Left lung (tissue), 10 donors: ENCODE data around the gene ARHGEF12. TPM values are rescaled to one million over a fixed set of nuclear protein-coding genes. Genes with fewer than 3 reads are reported as not detected.

ENCODE experiments used
- ATAC-seq: fragments of 200-7000 bp; cut with Tn5 transposase; one replicate; pipeline ENCODE4 v1.9.1; 2020; ENCODE audit warnings: moderate library complexity
- DNase-seq, 4 donors: peaks; one replicate each; pipeline ENCODE4 v3.0.0-alpha.2; 2013 to 2020
- H3K27ac ChIP-seq, 2 donors: fragments of 200-600 bp; sonication (generic) in 1 of 2; one replicate each; pipeline versions ENCODE4 v1.5.0 to v1.8.0; 2020 to 2021
- H3K27me3 ChIP-seq, 2 donors: fragments of 200-600 bp; sonication (generic) in 1 of 2; one replicate each; pipeline versions ENCODE4 v1.5.0 to v1.8.0; 2020 to 2021
- H3K36me3 ChIP-seq, 2 donors: fragments of 200-600 bp; sonication (generic) in 1 of 2; one replicate each; pipeline versions ENCODE4 v1.5.0 to v1.8.0; 2020 to 2021
- H3K4me1 ChIP-seq, 2 donors: fragments of 200-600 bp; one replicate each; pipeline ENCODE4 v1.8.0; 2021
- H3K4me3 ChIP-seq, 2 donors: fragments of 200-600 bp; sonication (generic) in 1 of 2; one replicate each; pipeline versions ENCODE4 v1.5.0 to v1.8.0; 2020 to 2021; ENCODE audit warnings: mild to moderate bottlenecking in 1 of 2
- H3K9me3 ChIP-seq, 2 donors: fragments of 200-600 bp; sonication (generic) in 1 of 2; one replicate each; pipeline versions ENCODE4 v1.5.0 to v1.8.0; 2020 to 2021
- intact Hi-C, 2 donors: fragments of 100-400 bp; cut with DNase I; formaldehyde crosslinking; loops; one replicate each; pipeline versions ENCODE4 v1.11.2 to v1.14.2; 2022
- polyA plus RNA-seq, 6 donors: library from polyadenylated mRNA; unstranded; fragments of 120-200 nt; gene quantifications; one replicate each; pipeline ENCODE4 v1.2.1, GENCODE V29; 2013; ENCODE audit not compliant: insufficient read length in 6 of 6
- total RNA-seq, 2 donors: library from RNA; stranded (reverse); fragmentation: NEBNext Ultra II Directional; extraction: Animal tissue kit (Norgen Biotek cat#: 25700); gene quantifications; one replicate each; pipeline ENCODE4 v1.2.1, GENCODE V29; 2021
- TF ChIP-seq, protein P1 (sequence below), 2 donors: fragments of 200-600 bp; sonication (generic) in 1 of 2; IDR thresholded peaks; one replicate each; pipeline versions ENCODE4 v1.5.0 to v1.8.0; 2021; ENCODE audit warnings: antibody characterized with exemption in 2 of 2
- donor health status: DM: no; HTN: yes; CAD: no.
- donor health status: DM: no; HTN: no; CAD: no.

The ARHGEF12 gene
- total and polyA plus RNA-seq, 8 donors: 91.4 to 109 (median 99.6) TPM

DNA sequence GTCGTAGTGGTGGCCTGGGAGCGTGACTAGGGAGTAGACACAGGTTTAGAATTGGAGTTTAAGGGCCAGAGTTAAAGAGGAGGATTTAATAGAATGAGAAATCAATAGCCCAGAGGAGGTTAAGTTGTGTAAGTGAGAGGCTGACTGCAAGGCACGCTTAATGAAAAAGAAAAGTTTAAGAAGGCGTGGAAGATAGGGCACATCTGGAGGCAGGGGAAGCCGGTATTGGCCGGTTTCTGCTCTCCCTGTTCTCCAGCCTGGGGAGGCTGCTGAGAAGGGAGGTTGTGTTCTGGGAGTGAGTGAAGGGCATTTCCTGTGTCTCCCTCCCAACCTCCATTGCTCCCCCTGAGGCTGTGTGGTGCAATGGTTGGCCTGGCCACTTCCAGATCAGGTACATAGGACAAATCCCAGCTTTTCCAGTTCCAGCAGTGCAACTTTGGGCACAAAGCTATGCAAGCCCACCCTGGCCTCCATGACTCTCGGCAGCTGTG is 181.6 kb downstream of the ARHGEF12 start:
- Histone ChIP-seq H3K4me3 (no peak overlapping the region), H3K27me3 (peaks cover 0 to 73% of the 10 kb centered on the region in 2 donors), H3K9me3 (no peaks in the 10 kb centered on the region), H3K4me1 (no peaks in the 10 kb centered on the region), H3K36me3 (no peaks in the 10 kb centered on the region), H3K27ac (peak overlapping the region; percentile 48 to 65)
- DNase-seq (peak in 3 of 4 donors; percentile 21 to 96 (median 93)), ATAC-seq (peak; percentile 64)
- intact Hi-C loops: loop anchor here in 1 of 2 donors (10.0 kb wide), 1 partner anchor 677 kb away; no protein-coding TSS in a partner anchor
- TF ChIP-seq, protein P1, sequence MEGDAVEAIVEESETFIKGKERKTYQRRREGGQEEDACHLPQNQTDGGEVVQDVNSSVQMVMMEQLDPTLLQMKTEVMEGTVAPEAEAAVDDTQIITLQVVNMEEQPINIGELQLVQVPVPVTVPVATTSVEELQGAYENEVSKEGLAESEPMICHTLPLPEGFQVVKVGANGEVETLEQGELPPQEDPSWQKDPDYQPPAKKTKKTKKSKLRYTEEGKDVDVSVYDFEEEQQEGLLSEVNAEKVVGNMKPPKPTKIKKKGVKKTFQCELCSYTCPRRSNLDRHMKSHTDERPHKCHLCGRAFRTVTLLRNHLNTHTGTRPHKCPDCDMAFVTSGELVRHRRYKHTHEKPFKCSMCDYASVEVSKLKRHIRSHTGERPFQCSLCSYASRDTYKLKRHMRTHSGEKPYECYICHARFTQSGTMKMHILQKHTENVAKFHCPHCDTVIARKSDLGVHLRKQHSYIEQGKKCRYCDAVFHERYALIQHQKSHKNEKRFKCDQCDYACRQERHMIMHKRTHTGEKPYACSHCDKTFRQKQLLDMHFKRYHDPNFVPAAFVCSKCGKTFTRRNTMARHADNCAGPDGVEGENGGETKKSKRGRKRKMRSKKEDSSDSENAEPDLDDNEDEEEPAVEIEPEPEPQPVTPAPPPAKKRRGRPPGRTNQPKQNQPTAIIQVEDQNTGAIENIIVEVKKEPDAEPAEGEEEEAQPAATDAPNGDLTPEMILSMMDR (IDR thresholded peaks at IDR 0.05): no peak

DNA sequence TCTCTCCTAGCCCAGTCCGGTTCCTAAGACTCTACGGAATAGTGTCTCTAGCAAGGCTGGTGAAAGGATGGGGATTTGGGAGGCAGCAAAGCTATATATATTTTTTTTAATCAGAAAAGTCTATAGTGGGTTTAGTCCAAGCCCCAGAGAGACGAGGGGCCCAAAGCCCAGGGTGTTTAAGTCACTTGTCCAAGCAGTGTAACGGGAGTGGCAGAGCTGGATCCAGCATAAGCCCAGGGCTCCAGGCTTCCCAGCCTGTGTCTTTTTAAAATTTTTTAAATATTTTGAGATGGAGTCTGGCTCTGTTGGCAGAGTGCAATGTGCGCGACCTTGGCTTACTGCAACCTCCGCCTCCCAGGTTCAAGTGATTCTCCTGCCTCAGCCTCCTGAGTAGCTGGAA is 182.1 kb downstream of the ARHGEF12 start:
- peak overlapping the region in 1 of 2 donors; percentile 48 for H3K27ac ChIP-seq
- no peak overlapping the region for H3K4me3 ChIP-seq
- H3K4me1 ChIP-seq: no peaks in the 10 kb centered on the region
- ATAC-seq: no peak
- H3K9me3 ChIP-seq: no peaks in the 10 kb centered on the region
- peak in 1 of 4 donors; percentile 13 for DNase-seq
- H3K36me3 ChIP-seq: no peaks in the 10 kb centered on the region
- TF ChIP-seq, protein P1 (IDR thresholded peaks at IDR 0.05): no peak
- peaks cover 0 to 73% of the 10 kb centered on the region in 2 donors for H3K27me3 ChIP-seq
- intact Hi-C loops: loop anchor here in 1 of 2 donors (10.0 kb wide), 1 partner anchor 676 kb away; no protein-coding TSS in a partner anchor

DNA sequence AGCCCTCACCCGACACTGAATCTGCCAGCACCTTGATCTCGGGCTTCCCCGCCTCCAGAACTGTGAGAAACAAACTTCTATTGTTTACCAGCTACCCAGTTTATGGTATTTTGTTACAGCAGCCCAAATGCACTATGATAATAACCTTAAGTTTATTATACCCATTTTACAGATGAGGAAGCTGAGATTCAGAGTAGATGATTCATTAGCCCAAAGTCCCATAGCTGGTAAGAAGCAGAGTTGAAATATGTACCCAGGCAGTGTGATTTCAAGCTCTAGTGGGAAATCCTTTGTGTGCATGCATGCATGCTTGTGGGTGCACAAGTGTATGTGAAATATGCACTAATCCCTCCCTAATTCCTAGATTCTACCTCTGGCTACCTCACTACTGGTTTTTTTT is 183.3 kb downstream of the ARHGEF12 start:
- TF ChIP-seq, protein P1 (IDR thresholded peaks at IDR 0.05): no peak
- intact Hi-C loops: loop anchor here in 1 of 2 donors (10.0 kb wide), 1 partner anchor 675 kb away; no protein-coding TSS in a partner anchor

DNA sequence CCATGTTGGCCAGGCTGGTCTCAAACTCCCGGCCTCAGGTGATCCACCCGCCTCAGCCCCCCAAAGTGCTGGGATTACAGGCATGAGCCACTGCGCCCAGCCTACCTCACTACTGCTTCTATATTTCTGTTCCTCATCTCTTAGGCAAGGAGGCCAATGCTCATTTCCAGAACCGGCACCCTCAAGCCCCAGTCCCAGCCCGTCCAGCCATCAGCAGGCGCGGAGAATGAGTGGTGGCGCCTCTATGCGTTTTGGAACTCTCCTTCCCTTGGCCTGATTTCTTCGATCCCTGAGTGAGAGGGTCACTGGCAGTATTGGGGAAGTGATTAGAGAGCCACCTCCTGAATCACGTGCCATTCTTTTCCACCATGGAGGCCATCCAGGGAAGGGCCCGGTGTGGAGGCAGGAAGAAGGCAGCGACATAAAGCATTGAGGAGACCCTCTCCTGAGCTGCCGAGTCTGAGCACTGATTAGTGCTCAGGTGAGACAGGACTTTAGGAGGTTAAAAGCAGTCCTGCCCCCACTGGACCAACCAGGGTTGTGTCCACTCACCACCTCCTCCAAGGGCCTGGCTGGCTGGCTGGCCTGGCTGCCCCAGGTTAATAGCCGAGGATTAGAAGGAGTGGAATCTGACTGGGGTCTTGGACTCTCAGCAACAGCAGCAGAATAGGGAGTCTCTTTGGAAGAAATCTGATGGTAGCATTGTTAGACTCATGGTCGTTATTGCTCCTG is 184.0 kb downstream of the ARHGEF12 start:
- DNase-seq: peak in 1 of 4 donors; percentile 38
- Histone ChIP-seq H3K36me3 (no peaks in the 10 kb centered on the region), H3K4me3 (no peak overlapping the region), H3K27me3 (peaks cover 0 to 72% of the 10 kb centered on the region in 2 donors), H3K9me3 (no peaks in the 10 kb centered on the region), H3K27ac (no peak overlapping the region), H3K4me1 (no peaks in the 10 kb centered on the region)
- intact Hi-C loops: loop anchor here in 1 of 2 donors (5.0 to 10.0 kb wide), 2 partner anchors 162 to 275 kb away; no protein-coding TSS in a partner anchor
- TF ChIP-seq, protein P1 (IDR thresholded peaks at IDR 0.05): no peak
- no peak for ATAC-seq

More for the DNA sequence above, 183.3 kb downstream of the ARHGEF12 start:
- H3K4me3 ChIP-seq: no peak overlapping the region
- H3K27ac ChIP-seq: no peak overlapping the region
- H3K36me3 ChIP-seq: no peaks in the 10 kb centered on the region
- H3K9me3 ChIP-seq: no peaks in the 10 kb centered on the region
- no peaks in the 10 kb centered on the region for H3K4me1 ChIP-seq
- ATAC-seq (no peak), DNase-seq (no peak)
- peaks cover 0 to 72% of the 10 kb centered on the region in 2 donors for H3K27me3 ChIP-seq

DNA sequence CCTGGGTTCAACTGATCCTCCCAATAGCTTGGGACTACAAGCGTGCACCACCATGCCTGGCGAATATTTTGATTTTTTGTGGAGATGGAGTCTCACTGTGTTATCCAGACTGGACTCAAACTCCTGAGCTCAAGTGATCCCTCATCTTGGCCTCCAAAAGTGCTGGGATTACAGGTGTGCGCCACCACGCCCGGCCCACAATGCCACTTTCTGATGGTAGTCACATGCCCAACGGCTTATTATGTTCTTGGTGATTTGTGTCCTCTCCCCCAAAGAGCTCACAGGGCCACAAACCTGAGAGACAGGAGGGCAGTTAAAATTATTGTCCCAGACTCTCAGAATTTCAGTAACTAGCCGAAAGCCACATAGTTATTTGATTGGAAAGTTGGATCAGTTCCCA is 185.0 kb downstream of the ARHGEF12 start:
- TF ChIP-seq, protein P1 (IDR thresholded peaks at IDR 0.05): no peak
- no peak overlapping the region for H3K27ac ChIP-seq
- H3K9me3 ChIP-seq: no peaks in the 10 kb centered on the region
- no peak overlapping the region for H3K4me3 ChIP-seq
- no peaks in the 10 kb centered on the region for H3K36me3 ChIP-seq
- intact Hi-C loops: loop anchor here in 1 of 2 donors (5.0 to 10.0 kb wide), 2 partner anchors 161 to 274 kb away; no protein-coding TSS in a partner anchor
- H3K27me3 ChIP-seq: peaks cover 0 to 70% of the 10 kb centered on the region in 2 donors
- H3K4me1 ChIP-seq: no peaks in the 10 kb centered on the region
- ATAC-seq (no peak), DNase-seq (peak in 1 of 4 donors; percentile 54)
